GM10248 (cell line): ENCODE measurements around the gene ARHGAP15.

Source experiments
- CTCF ChIA-PET: fragments of 300-600 bp; sonication (Branson Sonifier 250); formaldehyde crosslinking; extraction: SDS; loops from one replicate; lab custom pipeline; 2021; ENCODE audit warnings: antibody characterized with exemption; lab: Yijun Ruan, JAX
- POLR2A ChIA-PET: fragments of 350-650 bp; sonication (Branson Sonifier 250); formaldehyde crosslinking; extraction: SDS; loops from one replicate; lab custom pipeline; 2020; ENCODE audit warnings: antibody characterized with exemption; lab: Yijun Ruan, JAX
- DNase-seq: peaks from one replicate; pipeline ENCODE4 v3.0.0; 2012; ENCODE audit errors: extremely low spot score
- TF ChIP-seq, protein P1 (sequence below): IDR thresholded peaks from 2 replicates; pipeline ENCODE4 v1.5.1; 2012; ENCODE audit warnings: mild to moderate bottlenecking, low read depth; ENCODE audit errors: extremely low read depth, missing control alignments, control extremely low read depth

Gene ARHGAP15

DNA sequence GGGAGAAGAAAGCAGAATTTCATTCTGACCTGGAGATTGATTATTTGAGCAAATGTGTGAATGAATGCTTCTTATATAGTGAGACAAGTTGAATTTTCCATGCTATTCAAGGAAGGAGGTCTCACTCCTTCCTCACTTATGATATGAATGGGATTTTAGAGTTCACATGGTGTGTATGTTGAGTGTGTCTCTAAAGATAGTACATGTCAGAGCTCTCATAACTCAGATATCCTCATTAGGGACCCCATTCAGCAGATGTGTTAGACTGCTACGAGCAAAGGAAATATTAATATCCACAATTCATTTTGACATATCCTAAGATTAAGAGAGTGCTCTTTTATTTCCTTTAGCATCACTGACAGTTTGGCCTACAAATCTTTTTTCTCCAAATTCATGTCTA lies 368.5 kb downstream of the ARHGAP15 start:
- TF ChIP-seq, protein P1, sequence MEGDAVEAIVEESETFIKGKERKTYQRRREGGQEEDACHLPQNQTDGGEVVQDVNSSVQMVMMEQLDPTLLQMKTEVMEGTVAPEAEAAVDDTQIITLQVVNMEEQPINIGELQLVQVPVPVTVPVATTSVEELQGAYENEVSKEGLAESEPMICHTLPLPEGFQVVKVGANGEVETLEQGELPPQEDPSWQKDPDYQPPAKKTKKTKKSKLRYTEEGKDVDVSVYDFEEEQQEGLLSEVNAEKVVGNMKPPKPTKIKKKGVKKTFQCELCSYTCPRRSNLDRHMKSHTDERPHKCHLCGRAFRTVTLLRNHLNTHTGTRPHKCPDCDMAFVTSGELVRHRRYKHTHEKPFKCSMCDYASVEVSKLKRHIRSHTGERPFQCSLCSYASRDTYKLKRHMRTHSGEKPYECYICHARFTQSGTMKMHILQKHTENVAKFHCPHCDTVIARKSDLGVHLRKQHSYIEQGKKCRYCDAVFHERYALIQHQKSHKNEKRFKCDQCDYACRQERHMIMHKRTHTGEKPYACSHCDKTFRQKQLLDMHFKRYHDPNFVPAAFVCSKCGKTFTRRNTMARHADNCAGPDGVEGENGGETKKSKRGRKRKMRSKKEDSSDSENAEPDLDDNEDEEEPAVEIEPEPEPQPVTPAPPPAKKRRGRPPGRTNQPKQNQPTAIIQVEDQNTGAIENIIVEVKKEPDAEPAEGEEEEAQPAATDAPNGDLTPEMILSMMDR: no peak
- POLR2A ChIA-PET: no interaction called here
- CTCF ChIA-PET: no interaction called here

DNA sequence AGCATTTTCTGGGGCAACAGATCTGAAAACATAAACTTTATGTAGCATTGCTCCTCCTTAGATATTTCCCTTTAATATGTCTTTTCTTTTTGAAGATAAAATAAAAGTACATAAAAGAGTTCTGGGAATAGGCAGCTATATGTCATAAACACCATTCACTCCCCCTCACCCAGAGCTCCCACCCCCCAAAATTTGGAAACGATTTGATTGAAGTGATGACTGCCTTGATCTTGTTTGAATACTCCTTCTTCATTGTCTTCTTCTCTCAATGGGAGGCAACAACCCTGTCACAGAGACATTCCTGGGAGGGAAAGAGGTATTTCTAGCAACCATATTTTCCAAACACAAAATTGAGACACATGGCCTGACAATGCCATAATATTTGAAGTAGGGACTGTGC lies 369.3 kb downstream of the ARHGAP15 start:
- TF ChIP-seq, protein P1: no peak
- ChIA-PET CTCF (no interaction called here), POLR2A (no interaction called here)
- DNase-seq: no peak

More for the DNA sequence above, 368.5 kb downstream of the ARHGAP15 start:
- no peak for DNase-seq

DNA sequence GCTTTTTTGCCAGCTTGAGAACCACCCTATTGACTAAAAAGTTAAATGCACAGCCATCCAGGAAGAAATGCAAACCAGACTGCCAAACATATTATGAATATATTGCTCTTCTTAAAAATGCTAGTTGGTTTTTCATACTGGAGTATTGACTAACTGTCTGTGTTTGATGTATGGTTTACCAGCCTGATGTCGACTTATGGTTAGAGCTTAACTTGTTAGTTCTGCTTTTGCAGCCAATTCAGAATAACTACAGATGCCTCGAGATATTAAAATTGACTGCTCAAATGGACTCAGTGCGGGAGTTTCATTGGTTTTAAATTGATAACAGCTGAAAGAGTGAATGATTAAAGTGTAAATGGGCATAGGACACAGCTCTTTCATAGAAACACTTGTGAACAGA lies 369.8 kb downstream of the ARHGAP15 start:
- ChIA-PET POLR2A (no interaction called here), CTCF (interaction anchor here (0.7 to 2.0 kb wide), 3 partner anchors 9 to 24 kb away, joined by 3 to 6 read pairs (median 4); no protein-coding TSS in a partner anchor)
- DNase-seq: no peak

DNA sequence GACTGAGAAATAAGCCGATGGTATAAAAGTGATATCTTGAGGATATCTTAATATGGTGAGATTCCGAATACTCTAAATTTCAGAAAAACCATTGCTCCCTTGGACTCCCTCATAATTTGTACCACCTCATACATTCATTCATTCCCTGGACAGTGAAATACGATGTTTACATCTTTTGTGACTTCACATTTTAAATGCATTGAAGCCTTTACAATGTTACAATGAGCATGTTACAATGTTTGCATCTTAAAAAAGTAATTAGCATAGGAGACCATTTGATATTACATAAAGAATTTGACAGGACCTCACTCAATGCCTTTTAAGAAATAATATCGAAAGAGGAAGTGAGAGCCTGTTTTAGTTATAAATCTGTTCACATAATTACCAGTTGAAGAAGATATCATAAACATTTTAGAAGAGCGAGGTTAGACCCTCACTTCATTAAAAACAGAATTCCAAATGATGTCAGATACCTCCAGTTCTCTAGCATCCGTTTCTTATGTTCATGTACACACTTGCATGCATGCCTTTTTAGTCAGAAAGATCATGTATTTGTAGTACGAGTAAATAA lies 372.0 kb downstream of the ARHGAP15 start:
- CTCF ChIA-PET: interaction anchor here (1.2 kb wide), 1 partner anchor 10 kb away, joined by 3 read pairs; no protein-coding TSS in a partner anchor

More for the DNA sequence above, 369.8 kb downstream of the ARHGAP15 start:
- TF ChIP-seq, protein P1: no peak

DNA sequence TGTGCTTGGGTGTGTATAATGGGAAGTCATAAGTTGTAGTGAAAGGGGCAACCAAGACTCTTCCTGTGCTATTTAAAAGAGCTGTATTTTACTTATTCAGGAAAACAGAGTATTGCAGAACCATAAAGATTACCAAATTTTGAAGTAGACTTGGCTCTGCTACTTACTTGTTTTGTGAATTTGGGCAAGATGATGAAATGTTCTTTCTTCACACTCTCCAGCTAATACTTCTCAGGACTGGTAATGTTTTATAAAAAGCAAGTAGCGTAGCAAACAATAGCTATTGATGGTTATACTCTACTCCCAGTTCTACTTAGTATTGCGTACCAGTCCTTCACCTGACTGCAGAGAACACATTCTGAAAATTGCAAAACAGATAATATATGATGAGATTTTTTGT lies 374.1 kb downstream of the ARHGAP15 start:
- DNase-seq: no peak
- CTCF ChIA-PET: interaction anchor here (1.1 to 1.3 kb wide), 2 partner anchors 10 to 13 kb away, joined by 3 read pairs; no protein-coding TSS in a partner anchor
- POLR2A ChIA-PET: no interaction called here
- TF ChIP-seq, protein P1: no peak

More for the DNA sequence above, 372.0 kb downstream of the ARHGAP15 start:
- TF ChIP-seq, protein P1: no peak
- DNase-seq: no peak
- POLR2A ChIA-PET: no interaction called here

DNA sequence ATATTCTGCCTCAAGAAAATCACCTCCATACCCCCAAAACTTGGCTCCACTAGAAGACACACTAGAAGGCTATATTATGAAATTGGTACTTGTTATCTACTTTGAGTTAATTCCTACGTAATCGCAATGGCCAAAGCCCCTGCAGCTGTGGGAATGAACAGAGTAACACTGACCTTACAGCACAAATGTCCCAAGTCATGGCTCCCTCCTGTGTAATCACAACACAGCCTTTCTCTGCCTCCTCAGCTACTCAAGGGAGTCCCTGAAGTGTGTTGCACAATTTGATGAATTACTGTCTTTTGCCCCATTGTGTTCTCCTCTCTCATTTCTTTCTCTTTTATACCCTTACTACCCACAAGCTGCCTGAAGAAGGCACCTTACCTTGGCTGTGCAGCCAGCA lies 375.2 kb downstream of the ARHGAP15 start:
- DNase-seq: no peak
- ChIA-PET CTCF (interaction anchor here (1.3 kb wide), 1 partner anchor 9 kb away, joined by 3 read pairs; no protein-coding TSS in a partner anchor), POLR2A (no interaction called here)
- TF ChIP-seq, protein P1: no peak
